HCT116 (cell line): ENCODE data around the gene RABEP1. TPM values are rescaled to one million over a fixed set of nuclear protein-coding genes. Genes with fewer than 3 reads are reported as not detected.

Experiments used
- ATAC-seq: fragments of 200-7000 bp; cut with Tn5 transposase; 2 replicates; pipeline ENCODE4 v1.9.1; 2020; ENCODE audit warnings: mild to moderate bottlenecking, moderate library complexity
- BruUV-seq: library from RNA; stranded (reverse); fragments of 400-500 nt; replicated peaks from 2 replicates; lab custom pipeline; 2021; lab: Mats Ljungman, UMichigan
- CTCF ChIA-PET: fragments of 300-600 bp; sonication (Branson Sonifier 250); formaldehyde crosslinking; loops from one replicate; lab custom pipeline; 2021; ENCODE audit warnings: antibody characterized with exemption; lab: Charles Lee
- POLR2A ChIA-PET: fragments of 300-600, 350-600 bp; sonication (Branson Sonifier 250); formaldehyde crosslinking; loops from one replicate; lab custom pipeline; 2021; ENCODE audit warnings: antibody characterized with exemption; lab: Charles Lee
- RAD21 ChIA-PET, 2 experiments: fragments of 300-600 bp; sonication (Branson Sonifier 250); formaldehyde crosslinking; loops; one replicate each; lab custom pipeline; 2023; ENCODE audit warnings: low total read pairs in 2 of 2; ENCODE audit not compliant: uncharacterized antibody in 2 of 2, unreplicated experiment in 2 of 2, low non-redundant PET in 1 of 2; lab: Charles Lee
- DNase-seq: peaks from one replicate; pipeline ENCODE4 v3.0.0-alpha.2; 2010; ENCODE audit warnings: low read depth, low spot score
- H2AFZ ChIP-seq: fragments of 200-600 bp; shearing (Covaris generic), sonication (generic); 2 replicates; pipeline ENCODE4 v1.6.1; 2017; ENCODE audit warnings: low read depth, mixed run types, mixed read lengths, antibody characterized with exemption, low read length; ENCODE audit not compliant: poor library complexity, severe bottlenecking
- H3K27ac ChIP-seq: 2 replicates; pipeline ENCODE4 v1.5.1; 2012; ENCODE audit warnings: low read depth, low read length
- H3K27me3 ChIP-seq: fragments of 200-600 bp; sonication (generic); 2 replicates; pipeline ENCODE4 v1.6.1; 2016; ENCODE audit warnings: mixed run types, low read length, mixed read lengths; ENCODE audit not compliant: insufficient read depth
- H3K36me3 ChIP-seq, 2 experiments: fragments of 200-500 bp in 1 of 2; fragments of 200-600 bp in 1 of 2; sonication (Bioruptor generic) in 1 of 2; sonication (generic) in 1 of 2; 2 replicates each; pipeline versions ENCODE4 v1.5.1 to v1.6.1; 2014 to 2016; ENCODE audit warnings: low read length in 2 of 2, inconsistent platforms in 1 of 2, mixed read lengths in 1 of 2, mixed run types in 1 of 2; ENCODE audit not compliant: insufficient read depth in 2 of 2, control insufficient read depth in 1 of 2
- H3K4me1 ChIP-seq, 2 experiments: fragments of 200-600 bp in 1 of 2; sonication (generic) in 1 of 2; 2 replicates each; pipeline versions ENCODE4 v1.5.1 to v1.6.1; 2012 to 2017; ENCODE audit warnings: low read length in 2 of 2, inconsistent platforms in 1 of 2, mild to moderate bottlenecking in 1 of 2, mixed read lengths in 1 of 2, mixed run types in 1 of 2, moderate library complexity in 1 of 2; ENCODE audit not compliant: insufficient read depth in 2 of 2, control insufficient read depth in 1 of 2
- H3K4me2 ChIP-seq: fragments of 200-600 bp; sonication (generic); 2 replicates; pipeline ENCODE4 v1.6.1; 2017; ENCODE audit warnings: mixed run types, low read length, mixed read lengths
- H3K4me3 ChIP-seq, 2 experiments: fragments of 200-600 bp in 1 of 2; sonication (generic) in 1 of 2; replicated peaks in 1 of 2; 2 replicates each; pipeline ENCODE4 v1.5.1; 2011 to 2016; ENCODE audit warnings: low read length in 2 of 2, control low read depth in 1 of 2, low read depth in 1 of 2, mild to moderate bottlenecking in 1 of 2, mixed read lengths in 1 of 2, mixed run types in 1 of 2
- H3K79me2 ChIP-seq: fragments of 200-600 bp; sonication (generic); 2 replicates; pipeline ENCODE4 v1.6.1; 2017; ENCODE audit warnings: mild to moderate bottlenecking, mixed run types, low read length, moderate library complexity, mixed read lengths; ENCODE audit not compliant: insufficient read depth
- H3K9ac ChIP-seq: fragments of 200-600 bp; sonication (generic); 2 replicates; pipeline ENCODE4 v1.6.1; 2016; ENCODE audit warnings: low read length, mixed read lengths
- H3K9me2 ChIP-seq: fragments of 200-600 bp; sonication (generic), shearing (Covaris generic); 2 replicates; pipeline ENCODE4 v1.6.1; 2017; ENCODE audit warnings: mixed run types, mild to moderate bottlenecking, moderate library complexity; ENCODE audit not compliant: insufficient read depth
- H3K9me3 ChIP-seq, 2 experiments: fragments of 200-500 bp in 1 of 2; fragments of 200-600 bp in 1 of 2; sonication (Bioruptor generic) in 1 of 2; sonication (generic) in 1 of 2; 2 replicates each; pipeline ENCODE4 v1.6.1; 2014 to 2017; ENCODE audit warnings: low read length in 2 of 2, mixed read lengths in 2 of 2, inconsistent platforms in 1 of 2, low read depth in 1 of 2, mild to moderate bottlenecking in 1 of 2, mixed run types in 1 of 2, moderate library complexity in 1 of 2; ENCODE audit not compliant: control insufficient read depth in 1 of 2, insufficient read depth in 1 of 2
- H4K20me1 ChIP-seq: fragments of 200-600 bp; sonication (generic), shearing (Covaris generic); 2 replicates; pipeline ENCODE4 v1.6.1; 2017; ENCODE audit warnings: mixed run types, mild to moderate bottlenecking, moderate library complexity; ENCODE audit not compliant: insufficient read depth
- EZH2phosphoT487 ChIP-seq: fragments of 200-600 bp; IDR thresholded peaks from 2 replicates; pipeline ENCODE4 v1.6.1; 2018; ENCODE audit warnings: antibody characterized with exemption, borderline replicate concordance
- POLR2AphosphoS5 ChIP-seq: IDR thresholded peaks from 2 replicates; pipeline ENCODE4 v1.6.1; 2011; ENCODE audit warnings: mild to moderate bottlenecking, low read depth, low read length, moderate library complexity
- REST ChIP-seq: IDR thresholded peaks from 2 replicates; pipeline ENCODE4 v1.6.1; 2012; ENCODE audit warnings: low read depth
- SRF ChIP-seq: IDR thresholded peaks from 2 replicates; pipeline ENCODE4 v1.6.1; 2012; ENCODE audit warnings: low read depth
- TCF7L2 ChIP-seq: IDR thresholded peaks from 2 replicates; pipeline ENCODE4 v1.7.0; 2011; ENCODE audit warnings: borderline replicate concordance, inconsistent platforms; ENCODE audit not compliant: insufficient read depth, insufficient read length; ENCODE audit errors: extremely low read depth
- ZBTB33 ChIP-seq: IDR thresholded peaks from 2 replicates; pipeline ENCODE4 v1.6.1; 2011; ENCODE audit warnings: mild to moderate bottlenecking, low read length, moderate library complexity; ENCODE audit not compliant: insufficient replicate concordance; ENCODE audit errors: extremely low read depth
- ZNF274 ChIP-seq: fragments of 200-500 bp; sonication (Bioruptor generic); IDR thresholded peaks from 2 replicates; pipeline ENCODE4 v1.6.1; 2014; ENCODE audit warnings: mild to moderate bottlenecking, low read depth, low read length, inconsistent platforms
- intact Hi-C: fragments of 100-400 bp; cut with micrococcal nuclease; formaldehyde crosslinking; loops from 2 replicates; pipeline ENCODE4 v1.10.0; 2022
- total RNA-seq: library from RNA; stranded (reverse); gene quantifications from one replicate; pipeline ENCODE4 v1.2.1, GENCODE V29; 2021; ENCODE audit not compliant: unreplicated experiment

The RABEP1 gene
- total RNA-seq, 1 experiment from 2014 or later: 38.5 TPM

- ChIA-PET POLR2A (no interaction called here), CTCF (no interaction called here), RAD21 (no interaction called here)
- no peak overlapping the region for H3K27ac ChIP-seq
- ATAC-seq: no peak
- no peak overlapping the region for H3K4me3 ChIP-seq
- no peak overlapping the region for H3K9ac ChIP-seq
- no peak for TF ChIP-seq POLR2AphosphoS5
- TF ChIP-seq ZNF274: no peak
- no peak for TF ChIP-seq SRF
- no peak for TF ChIP-seq EZH2phosphoT487
- TF ChIP-seq REST: no peak
- TF ChIP-seq TCF7L2: no peak
- no peak for TF ChIP-seq ZBTB33
- TF ChIP-seq, all 23 proteins: peak for 0
- no peak overlapping the region for H2AFZ ChIP-seq
- H3K9me2 ChIP-seq: no peaks in the 10 kb centered on the region
- BruUV-seq: no TSS peak
- peaks cover 7 to 28% of the 10 kb centered on the region in 2 experiments for H3K36me3 ChIP-seq
- no peaks in the 10 kb centered on the region for H3K4me1 ChIP-seq
- no peak for DNase-seq
- intact Hi-C loops: no loop called here
- H3K27me3 ChIP-seq: no peaks in the 10 kb centered on the region
- no peaks in the 10 kb centered on the region for H4K20me1 ChIP-seq
- 0 out of 2 replicates have a peak, but pooled peaks cover 4% of the 10 kb centered on the region for H3K79me2 ChIP-seq
- H3K4me2 ChIP-seq: no peak overlapping the region
- H3K9me3 ChIP-seq: no peaks in the 10 kb centered on the region
Measured at GRCh38 chr17:5364696-5365095, 82.6 kb downstream of the RABEP1 start.
